Stimulated activated CD8-positive, alpha-beta memory T cell treated with anti-CD3 and anti-CD28 coated beads, Interleukin-4, amount 100 ng/mL, for 4 hours (primary cell): ENCODE data around the gene TRERF1.

Experiments
- DNase-seq, 2 donors: peaks; one replicate each; pipeline ENCODE4 v3.0.0-alpha.2; 2020; ENCODE audit warnings: low read depth in 2 of 2, low spot score in 1 of 2

Gene TRERF1

DNA sequence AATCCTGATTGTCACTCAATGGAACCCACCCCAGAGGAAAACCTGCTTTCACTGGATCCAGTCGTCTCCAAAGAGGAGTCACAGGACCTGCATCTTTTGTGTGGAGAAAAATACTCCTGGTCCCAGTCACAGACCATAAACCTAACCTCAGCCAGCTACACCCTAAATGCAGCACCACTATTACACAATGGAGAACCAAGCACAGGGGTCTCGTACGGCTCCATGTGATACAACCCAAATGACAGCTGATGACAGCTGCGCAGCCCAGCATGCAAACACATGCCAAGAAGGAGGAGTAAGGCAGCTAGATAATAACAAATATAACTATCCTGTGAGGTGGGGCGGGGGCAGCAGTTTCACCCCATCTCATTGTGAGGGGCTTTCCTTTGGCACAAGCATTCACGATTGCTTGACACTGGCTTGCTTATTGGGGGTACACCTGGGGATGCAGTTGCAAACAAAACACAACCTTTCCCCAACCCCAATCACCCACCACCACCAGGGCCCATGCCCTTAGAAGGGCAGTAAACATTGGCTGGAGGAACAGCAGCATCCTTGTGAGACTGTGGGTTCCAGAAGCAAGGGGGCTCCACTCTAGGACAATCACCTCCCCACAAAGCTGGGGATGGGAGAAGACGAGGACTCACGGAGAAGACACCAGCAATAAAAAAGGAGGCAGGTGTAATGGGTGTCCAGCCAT is 51.5 kb downstream of the TRERF1 start:
- no peak for DNase-seq

DNA sequence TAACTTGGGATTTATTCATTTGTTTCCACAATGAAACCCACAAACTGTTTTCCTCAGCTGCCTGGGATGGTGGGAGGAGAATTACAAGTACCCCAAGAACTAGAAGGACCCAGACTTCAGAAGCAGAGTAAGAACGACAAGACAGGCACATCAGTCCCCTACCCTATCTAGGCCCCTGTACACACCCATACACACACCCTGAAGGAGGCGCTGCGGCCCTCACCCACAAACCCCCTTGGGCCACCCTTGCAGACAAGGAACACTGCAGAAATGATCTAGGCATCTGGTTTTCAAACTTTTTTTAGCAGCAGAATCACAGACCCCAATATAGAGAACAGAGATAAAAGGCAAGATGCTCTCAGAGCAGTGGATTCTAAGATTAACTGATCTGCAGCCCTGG is 55.0 kb downstream of the TRERF1 start:
- no peak for DNase-seq

DNA sequence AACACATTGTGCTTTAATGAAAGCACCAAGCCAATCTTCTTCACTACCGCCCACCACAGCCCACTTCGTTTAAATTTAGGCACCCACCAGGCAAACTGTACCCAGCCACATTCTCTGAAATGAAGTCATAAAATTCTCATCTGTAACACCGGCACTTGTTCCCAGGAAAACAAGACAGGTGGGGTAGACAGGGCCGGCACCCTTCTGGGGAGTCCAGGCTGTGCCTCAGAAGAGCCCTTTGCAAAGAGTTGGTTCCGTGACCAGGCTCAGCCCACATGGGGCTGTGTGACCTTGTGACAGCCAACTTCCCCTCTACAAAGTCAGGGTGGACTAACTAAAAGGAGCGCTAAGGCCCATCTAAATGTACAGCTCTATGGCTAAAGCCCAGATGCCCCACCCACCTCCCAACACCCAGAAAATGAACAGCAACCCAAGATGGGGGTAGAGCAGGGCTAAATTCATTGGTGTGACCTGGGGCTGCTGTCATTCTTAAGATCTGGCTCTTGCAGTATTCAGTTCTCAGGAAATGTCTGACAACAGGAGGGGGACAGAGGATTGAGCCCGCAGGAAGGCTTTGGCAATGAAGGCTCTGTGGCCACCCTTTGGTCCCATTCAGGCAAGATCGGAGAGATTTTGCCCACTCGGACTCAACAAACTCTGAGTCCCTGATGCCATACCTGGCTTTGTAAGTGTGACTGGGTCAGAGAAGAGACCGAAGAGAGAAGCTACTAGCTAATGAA is 56.7 kb downstream of the TRERF1 start:
- no peak for DNase-seq

DNA sequence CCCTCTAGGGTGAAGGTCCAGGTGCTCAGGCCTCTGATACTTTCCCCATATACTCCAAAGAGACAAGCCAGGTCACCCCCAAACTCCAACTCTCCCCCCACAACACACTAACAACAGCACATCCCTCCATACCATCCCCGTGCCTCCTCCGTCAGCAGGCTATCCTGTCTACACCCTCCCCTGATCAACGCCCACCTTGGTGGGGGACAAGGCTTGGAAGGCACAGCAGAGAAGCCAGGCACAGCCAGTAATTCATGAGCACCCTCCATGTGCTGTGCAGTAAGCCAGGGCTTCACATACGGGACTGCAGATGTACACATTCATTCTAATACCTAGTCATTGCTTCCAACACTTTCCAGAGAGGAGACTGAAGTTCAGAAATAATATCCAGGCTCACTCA is 57.6 kb downstream of the TRERF1 start:
- no peak for DNase-seq

DNA sequence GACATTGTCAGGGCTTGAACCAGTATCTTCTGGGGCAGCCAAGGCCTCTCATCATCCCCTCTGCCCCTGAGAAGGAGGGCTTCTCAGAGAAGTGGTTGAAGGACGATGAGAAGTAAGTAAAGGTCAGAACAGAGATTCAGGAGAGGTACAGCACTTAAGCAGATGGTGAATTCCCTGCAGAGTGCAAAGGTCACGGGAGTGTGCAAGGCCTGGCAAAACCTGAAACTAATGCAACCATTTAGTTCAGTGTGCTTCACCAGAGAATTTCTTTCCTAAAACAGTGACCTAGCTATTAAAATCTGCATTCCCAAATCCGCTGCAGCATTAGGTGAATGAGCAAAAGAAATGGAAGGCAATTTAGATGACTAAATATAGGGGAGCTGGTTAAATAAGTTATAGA is 58.4 kb downstream of the TRERF1 start:
- DNase-seq, result no peak

DNA sequence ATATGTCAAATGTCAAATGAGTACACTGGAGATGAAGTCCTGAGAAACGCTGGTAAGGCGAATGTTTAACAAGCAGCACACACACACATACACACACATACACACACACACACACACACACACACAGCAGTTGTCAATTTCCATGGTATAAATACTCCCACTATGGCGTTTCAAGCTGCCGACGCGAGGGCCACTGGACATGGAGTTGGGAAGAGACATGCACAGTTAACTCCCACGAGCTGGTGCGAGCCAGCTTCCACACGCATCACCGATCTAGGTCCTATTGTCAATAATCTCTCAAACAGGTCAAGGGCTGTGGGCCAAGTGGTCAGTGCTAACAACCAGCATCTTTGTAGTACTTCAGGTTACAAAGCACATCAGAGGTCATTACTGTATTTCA is 58.9 kb downstream of the TRERF1 start:
- no peak for DNase-seq

DNA sequence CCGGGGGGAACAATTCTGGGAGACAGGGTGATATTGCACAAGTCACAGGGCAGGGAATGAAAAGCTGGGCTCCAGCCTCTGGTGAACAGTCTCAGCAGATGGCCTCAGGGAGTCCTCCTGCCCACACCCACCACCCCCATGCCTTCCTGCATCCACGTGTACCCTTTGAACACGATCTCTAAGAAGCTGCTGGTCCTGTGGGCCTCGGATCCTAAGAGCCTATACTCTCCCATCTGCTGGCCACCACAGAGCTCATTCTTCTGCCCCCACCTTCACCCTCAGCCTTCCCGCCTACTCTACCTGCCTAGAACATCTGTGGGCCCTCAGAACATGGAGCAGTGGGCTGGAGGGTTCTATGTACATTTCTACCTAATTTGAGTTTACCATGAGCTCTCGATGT is 60.3 kb downstream of the TRERF1 start:
- DNase-seq, result no peak

DNA sequence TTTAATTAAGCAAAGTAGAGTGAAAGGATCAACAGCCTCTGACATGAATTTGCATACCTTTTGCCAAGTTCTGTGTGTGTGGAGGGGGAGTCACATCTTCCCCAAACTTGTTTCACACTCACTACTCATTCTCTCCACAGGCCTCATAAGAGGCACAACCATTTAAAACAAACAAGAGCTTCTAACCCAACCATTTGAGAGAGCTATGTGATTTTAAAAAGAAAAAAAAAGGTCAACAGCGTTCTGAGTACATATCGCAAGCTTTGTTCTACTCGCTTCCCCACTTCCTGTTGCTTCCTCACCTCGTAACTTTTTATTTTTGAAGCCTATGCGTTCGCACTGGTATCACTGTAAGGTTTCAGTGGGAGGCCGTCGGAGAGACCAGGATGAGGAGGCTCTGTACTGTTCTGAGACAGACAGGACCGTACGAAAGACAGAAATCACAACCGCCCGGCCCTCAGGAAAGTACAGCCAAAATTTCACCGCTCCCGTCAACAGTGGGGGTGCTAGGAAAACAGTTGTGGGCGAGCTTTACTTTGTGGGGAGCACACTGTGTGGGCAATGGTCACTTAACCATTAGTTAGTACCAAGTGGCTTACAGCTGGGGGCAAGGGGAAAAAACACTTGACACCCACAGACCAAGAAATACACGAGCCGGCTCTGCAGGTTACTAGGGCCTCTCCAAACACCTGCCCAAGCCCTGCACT is 61.3 kb downstream of the TRERF1 start:
- no peak for DNase-seq

DNA sequence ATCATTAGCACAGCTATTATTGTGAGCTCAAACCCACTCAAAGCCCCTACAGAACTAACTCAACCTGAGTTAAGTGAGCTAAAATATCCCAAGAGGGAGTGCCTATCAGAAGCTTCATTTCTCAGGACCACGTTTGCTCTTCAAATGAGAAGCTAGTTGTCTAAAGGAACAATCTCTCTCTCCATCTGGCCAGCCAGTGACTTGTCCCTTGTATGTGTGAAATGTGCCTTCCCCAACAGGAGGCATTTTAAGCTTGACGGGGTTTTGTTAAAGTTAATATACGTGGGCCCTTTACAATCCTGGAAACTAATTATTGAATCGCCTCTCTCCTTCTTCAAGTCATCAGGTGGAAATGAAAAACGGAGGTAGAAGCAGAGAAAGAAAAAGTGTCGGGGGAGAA is 62.0 kb downstream of the TRERF1 start:
- no peak for DNase-seq

DNA sequence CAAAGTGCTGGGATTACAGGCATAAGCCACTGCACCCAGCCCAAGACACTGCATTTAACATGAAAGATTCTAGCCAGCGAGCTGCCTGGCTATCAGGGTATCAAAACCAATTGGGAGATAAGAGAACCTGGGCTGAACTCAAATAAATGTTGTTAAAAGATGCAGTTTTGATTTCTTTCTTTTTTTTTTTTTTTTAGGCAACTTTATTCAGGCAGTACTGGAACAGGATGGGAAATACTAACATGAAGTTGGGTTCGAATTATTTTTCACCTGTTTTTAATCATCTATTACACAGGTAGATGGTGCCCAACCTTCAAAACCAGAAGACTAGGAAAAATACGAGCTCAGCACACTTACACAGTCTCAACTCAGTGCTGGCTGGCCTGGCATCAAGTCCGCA is 63.7 kb downstream of the TRERF1 start:
- DNase-seq, result no peak

DNA sequence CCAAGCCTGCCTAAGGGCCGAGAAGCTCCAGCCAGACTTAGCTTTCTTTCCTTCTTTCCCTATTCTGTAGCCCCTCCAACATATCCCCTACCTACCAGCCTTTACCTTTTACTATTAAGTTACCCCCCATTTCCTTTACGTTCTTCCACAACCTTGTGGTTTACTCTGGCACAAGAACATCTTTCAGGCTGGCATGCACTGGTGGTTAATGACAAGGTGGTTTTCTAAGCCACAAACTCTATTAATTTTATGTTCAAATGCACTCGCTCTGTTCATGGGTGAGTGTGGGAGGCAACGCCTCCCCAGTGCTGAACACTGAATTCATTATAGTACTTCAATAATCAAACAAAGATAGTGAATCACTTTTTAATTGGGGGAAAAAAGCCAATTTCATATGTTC is 64.4 kb downstream of the TRERF1 start:
- no peak for DNase-seq

DNA sequence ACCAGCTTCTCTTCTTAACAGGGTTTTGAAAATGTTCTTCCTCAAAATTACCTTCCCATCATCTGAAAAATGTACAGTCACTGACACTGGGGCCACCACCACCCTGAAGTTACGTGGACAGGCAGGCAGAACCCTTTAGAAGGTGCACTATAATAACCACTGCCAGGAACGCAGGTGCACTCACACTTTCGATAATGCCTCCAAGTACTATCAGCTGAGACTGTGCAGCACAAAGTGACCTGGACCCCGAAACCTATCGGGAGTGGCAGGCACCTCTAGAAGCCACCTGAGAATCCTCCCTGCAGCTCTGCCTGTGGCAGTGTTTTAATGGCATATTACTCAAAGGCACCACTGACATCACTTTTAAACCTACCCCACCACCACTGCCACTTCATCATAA is 66.4 kb downstream of the TRERF1 start:
- DNase-seq, result no peak

DNA sequence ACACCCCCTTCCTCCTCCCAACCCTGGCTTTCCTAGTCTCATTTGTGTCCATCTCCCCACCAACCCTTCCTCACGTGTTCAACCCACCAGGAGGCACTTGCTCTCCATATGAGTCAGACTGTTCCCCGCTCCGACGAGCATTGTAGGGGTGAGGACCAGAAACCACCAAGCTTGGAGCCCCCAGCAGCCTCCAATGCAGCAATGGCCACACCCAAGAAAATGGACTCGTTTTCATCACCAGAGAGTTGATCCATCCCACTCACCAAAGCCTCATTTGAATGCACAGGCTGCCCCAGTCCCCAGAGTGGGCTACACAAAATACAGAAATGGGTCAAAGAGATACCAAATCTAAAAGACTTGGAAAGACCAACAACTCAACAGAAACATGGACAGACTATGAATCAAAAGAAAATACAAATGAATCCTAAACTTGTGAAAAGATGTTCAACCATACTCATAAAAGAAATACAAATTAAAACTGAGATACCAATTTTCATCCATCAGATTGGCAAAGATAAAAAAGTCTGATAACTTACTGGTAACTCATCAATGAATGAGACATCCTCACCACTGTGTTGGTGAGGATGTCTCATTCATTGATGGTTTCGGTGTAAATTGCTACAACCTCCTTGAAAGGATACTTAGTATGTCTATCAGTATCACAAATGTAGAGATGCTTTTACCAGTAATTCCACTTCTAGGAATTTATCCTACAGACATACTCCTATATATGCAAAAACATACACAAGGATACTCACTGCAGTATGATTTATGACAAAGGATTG is 68.1 kb downstream of the TRERF1 start:
- no peak for DNase-seq

DNA sequence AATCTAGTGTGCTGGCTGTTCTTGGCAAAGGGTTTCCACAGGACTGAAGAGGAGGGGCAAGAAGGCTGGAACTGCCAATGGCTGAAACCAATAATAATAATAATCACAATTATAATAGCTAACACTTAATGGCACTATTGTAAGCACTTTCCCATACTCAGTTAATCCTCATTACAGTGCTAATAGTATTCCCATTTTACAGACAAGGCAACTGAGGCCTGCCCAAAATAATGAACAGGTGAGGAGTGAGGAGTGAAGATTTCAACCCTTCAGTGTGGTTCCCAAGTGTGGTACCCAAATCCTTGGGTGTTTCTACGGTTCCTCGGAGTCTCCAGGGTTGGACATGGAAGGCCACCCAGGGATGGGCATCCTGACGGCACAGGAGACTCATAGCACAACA is 69.9 kb downstream of the TRERF1 start:
- DNase-seq, result no peak

DNA sequence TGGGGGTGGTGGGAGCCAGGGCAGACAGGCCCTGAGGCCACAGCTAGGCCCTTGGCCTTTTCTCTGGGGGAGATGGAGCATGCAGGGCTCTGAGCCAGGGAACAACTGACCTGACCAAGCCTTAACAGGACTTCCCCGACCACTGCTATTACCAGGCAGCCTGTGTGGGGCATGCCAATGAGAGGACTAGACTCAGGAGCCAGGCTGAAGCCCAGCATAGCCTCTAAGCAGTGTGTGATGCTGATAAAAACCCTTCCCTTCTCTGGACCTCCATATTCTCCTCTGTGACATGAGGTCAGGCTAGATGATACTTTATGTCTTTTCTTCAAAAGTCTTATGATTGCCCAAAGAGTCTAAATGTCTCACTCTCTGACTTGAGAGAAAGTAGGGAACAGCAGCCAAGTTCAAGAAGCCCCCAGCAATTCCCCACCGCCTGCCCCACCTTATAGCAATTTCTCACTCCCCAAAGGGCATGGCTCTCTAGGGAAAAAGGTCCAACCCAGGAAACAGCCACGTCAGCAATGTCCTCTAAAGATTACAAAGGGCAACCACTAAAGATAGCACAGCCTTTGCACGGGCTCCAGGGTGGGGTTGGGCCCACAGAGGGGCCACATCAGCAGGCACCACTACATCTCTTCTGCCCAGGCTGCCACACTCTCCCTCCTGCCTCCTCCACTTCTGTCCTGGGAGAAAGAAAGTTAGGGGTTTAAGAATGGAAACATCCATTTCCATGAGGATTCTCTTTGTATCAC is 71.3 kb downstream of the TRERF1 start:
- DNase-seq, result no peak

DNA sequence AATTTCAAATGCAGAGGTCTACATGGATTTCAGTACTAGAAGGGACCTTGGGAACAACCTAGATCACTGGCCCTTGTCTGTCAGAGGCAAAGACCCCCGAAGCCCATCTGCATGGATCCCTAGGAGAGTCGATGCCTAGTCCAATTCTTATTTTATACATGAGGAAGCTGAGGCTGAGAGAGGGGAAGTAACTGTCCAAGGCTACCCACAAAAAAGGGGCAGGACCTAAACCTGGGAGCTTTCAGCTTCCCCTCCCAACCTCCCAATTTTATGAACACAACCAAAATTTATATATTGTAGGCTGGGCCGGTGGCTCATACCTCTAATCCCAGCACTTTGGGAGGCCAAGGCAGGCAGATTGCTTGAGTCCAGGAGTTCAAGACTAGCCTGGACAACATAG is 73.2 kb downstream of the TRERF1 start:
- no peak for DNase-seq

DNA sequence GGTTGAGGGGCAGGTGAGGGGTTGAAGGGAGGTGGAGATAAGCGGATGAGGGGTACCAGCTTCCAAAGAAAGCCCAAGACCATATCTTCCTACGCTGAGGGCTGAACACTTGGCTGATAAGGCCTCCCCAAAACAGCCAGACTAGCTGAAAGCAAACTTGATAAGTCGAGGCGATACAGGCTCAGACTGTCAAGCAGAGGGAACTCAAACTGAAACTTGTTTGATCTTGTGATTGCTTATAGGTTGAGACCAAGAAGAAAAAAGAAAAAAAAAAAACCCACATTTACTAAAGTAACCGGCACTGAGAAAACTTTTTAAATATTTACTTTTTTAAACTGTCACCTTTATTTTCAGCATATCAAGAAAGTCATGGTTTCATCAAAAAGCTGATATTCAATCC is 73.6 kb downstream of the TRERF1 start:
- DNase-seq, result no peak

DNA sequence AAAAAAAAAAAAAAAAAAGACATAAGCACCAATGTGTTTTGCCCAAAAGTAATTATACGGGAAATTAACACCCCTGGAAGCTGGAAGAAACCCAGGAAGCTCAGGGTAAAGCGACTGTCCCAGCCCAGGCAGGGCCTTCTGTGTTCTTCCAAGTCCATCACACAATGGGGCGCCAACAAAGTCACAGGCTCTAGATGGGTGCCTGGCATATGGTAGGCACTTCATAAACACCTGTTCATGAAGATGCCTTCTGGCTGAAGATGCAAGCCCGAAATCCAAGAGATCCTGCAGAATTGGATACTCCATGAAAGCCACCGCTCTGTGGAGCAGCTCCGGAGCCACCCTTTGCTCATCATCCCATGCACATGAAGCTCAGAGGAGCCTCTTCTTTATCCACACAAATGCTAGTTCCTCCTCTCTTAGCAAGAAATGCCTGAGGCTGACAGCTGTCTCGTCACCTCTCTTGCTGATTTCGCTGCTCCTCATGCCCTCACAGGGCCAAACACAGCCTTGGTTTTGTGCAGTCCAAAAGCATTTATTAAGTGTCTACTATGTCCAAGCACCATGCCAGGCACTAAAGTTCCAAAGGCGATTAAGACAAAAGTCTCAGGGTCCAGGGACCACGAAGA is 76.6 kb downstream of the TRERF1 start:
- DNase-seq, result no peak

DNA sequence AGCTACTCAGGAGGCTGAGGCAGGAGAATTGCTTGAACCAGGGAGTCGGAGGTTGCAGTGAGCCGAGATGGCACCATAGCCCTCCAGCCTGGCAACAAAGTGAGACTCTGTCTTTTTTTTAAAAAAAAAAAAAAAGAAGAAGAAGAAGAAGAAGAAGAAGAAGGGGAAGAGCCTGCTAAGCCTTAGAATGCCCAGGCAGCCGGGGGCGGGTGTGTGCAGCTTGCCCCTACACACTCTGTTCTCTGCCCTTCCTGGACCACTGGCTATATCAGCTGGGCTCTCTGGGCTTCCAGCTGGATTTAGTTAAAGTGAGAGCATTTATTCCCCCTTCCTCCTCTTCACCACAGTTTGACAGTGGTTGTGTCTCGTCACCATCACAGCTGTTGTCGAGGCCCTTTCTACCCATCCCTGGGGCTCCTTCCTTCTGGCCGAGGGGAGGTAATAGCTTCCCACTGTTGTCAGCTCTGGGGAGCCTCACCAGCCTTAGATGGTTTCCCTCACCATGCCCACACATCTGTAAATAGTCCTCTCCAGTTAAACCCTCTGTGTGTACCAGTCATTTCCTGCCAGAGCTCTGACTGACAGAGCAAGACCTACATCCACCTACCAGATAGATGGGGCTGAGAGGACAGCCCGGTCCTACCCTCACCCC is 77.6 kb downstream of the TRERF1 start:
- DNase-seq, result no peak

DNA sequence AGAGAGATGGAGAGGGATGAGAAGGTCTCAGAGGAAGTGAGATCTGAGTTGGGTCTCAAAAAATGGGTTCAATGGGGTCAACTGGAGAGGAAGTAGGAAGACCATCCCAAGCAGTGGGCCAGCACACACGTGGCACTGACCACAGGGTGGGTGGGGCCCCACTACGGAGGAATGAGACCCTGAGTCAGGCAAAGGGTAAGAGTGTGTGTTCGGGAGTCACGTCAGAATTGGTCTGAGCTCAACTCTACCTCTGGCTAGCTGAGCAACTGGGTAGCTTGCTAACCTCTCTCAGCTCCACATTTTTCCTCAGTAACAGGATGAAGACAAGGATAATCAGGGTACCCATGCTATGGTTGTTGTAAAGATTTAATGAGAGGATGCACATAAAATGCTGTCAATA is 79.0 kb downstream of the TRERF1 start:
- DNase-seq, result no peak
